ENCODE data around the gene ZNF462. TPM values are rescaled to one million over a fixed set of nuclear protein-coding genes. Genes with fewer than 3 reads are reported as not detected.

The ZNF462 gene
- total and polyA plus RNA-seq, 4 donors: 1.3 to 24.0 (median 9.2) TPM

GRCh38 chr9:106921341-106921899 is 58.5 kb downstream of the ZNF462 start:
- DNase-seq: no peak
- Histone ChIP-seq H3K36me3 (ENCODE audit: control insufficient read depth in 1 of 2, insufficient read depth in 2 of 2, low read length in 1 of 2) (peaks cover 0 to 4% of the 10 kb centered on the region in 2 donors), H3K9me3 (ENCODE audit: control insufficient read depth, low read length) (no peaks in the 10 kb centered on the region), H3K27ac (ENCODE audit: low read depth in 1 of 2, low read length in 2 of 2) (peak overlapping the region in 1 of 2 donors; percentile 14), H3K4me3 (ENCODE audit: low read length in 2 of 2) (no peak overlapping the region), H3K4me1 (ENCODE audit: control insufficient read depth in 1 of 2, insufficient read depth in 2 of 2, low read length in 2 of 2) (peaks cover 0 to 6% of the 10 kb centered on the region in 2 donors), H3K27me3 (ENCODE audit: control insufficient read depth in 1 of 2, insufficient read depth in 2 of 2, low read length in 1 of 2) (no peaks in the 10 kb centered on the region)
- WGBS, 2 donors: 39 to 45% methylated on average over 3 of the region's 3 CpGs
- peak; percentile 72 for ATAC-seq (ENCODE audit: low FRiP score)
- intact Hi-C loops (cut with DNase I): no loop called here

- intact Hi-C loops (cut with DNase I): no loop called here
- peaks cover 0 to 6% of the 10 kb centered on the region in 2 donors for H3K4me1 ChIP-seq (ENCODE audit: control insufficient read depth in 1 of 2, insufficient read depth in 2 of 2, low read length in 2 of 2)
- no peak overlapping the region for H3K4me3 ChIP-seq (ENCODE audit: low read length in 2 of 2)
- H3K27me3 ChIP-seq (ENCODE audit: control insufficient read depth in 1 of 2, insufficient read depth in 2 of 2, low read length in 1 of 2): no peaks in the 10 kb centered on the region
- no peak for ATAC-seq (ENCODE audit: low FRiP score)
- H3K9me3 ChIP-seq (ENCODE audit: control insufficient read depth, low read length): no peaks in the 10 kb centered on the region
- WGBS, 2 donors: 56 to 80% methylated on average over 1 of the region's 1 CpG
- H3K27ac ChIP-seq (ENCODE audit: low read depth in 1 of 2, low read length in 2 of 2): no peak overlapping the region
- peaks cover 0 to 4% of the 10 kb centered on the region in 2 donors for H3K36me3 ChIP-seq (ENCODE audit: control insufficient read depth in 1 of 2, insufficient read depth in 2 of 2, low read length in 1 of 2)
- no peak for DNase-seq
Measured at GRCh38 chr9:106922026-106922425, 59.1 kb downstream of the ZNF462 start.

GRCh38 chr9:106925392-106925791 is 62.4 kb downstream of the ZNF462 start:
- Histone ChIP-seq H3K27ac (ENCODE audit: low read depth in 1 of 2, low read length in 2 of 2) (no peak overlapping the region), H3K4me1 (ENCODE audit: control insufficient read depth in 1 of 2, insufficient read depth in 2 of 2, low read length in 2 of 2) (peaks cover 0 to 6% of the 10 kb centered on the region in 2 donors), H3K9me3 (ENCODE audit: control insufficient read depth, low read length) (no peaks in the 10 kb centered on the region), H3K36me3 (ENCODE audit: control insufficient read depth in 1 of 2, insufficient read depth in 2 of 2, low read length in 1 of 2) (peaks cover 0 to 4% of the 10 kb centered on the region in 2 donors), H3K27me3 (ENCODE audit: control insufficient read depth in 1 of 2, insufficient read depth in 2 of 2, low read length in 1 of 2) (no peaks in the 10 kb centered on the region), H3K4me3 (ENCODE audit: low read length in 2 of 2) (no peak overlapping the region)
- intact Hi-C loops (cut with DNase I): no loop called here
- DNase-seq (no peak), ATAC-seq (ENCODE audit: low FRiP score) (no peak)
- WGBS, 2 donors: 97 to 98% methylated on average over 7 of the region's 7 CpGs

- Histone ChIP-seq H3K27ac (ENCODE audit: low read depth in 1 of 2, low read length in 2 of 2) (no peak overlapping the region), H3K9me3 (ENCODE audit: control insufficient read depth, low read length) (no peaks in the 10 kb centered on the region), H3K36me3 (ENCODE audit: control insufficient read depth in 1 of 2, insufficient read depth in 2 of 2, low read length in 1 of 2) (peaks cover 0 to 4% of the 10 kb centered on the region in 2 donors), H3K4me1 (ENCODE audit: control insufficient read depth in 1 of 2, insufficient read depth in 2 of 2, low read length in 2 of 2) (no peaks in the 10 kb centered on the region), H3K4me3 (ENCODE audit: low read length in 2 of 2) (no peak overlapping the region), H3K27me3 (ENCODE audit: control insufficient read depth in 1 of 2, insufficient read depth in 2 of 2, low read length in 1 of 2) (no peaks in the 10 kb centered on the region)
- intact Hi-C loops (cut with DNase I): no loop called here
- WGBS, 2 donors: 90 to 94% methylated on average over 5 of the region's 5 CpGs
- DNase-seq (no peak), ATAC-seq (ENCODE audit: low FRiP score) (no peak)
Measured at GRCh38 chr9:106927916-106928315, 65.0 kb downstream of the ZNF462 start.

GRCh38 chr9:106928350-106928749 is 65.4 kb downstream of the ZNF462 start:
- Histone ChIP-seq H3K36me3 (ENCODE audit: control insufficient read depth in 1 of 2, insufficient read depth in 2 of 2, low read length in 1 of 2) (peaks cover 0 to 4% of the 10 kb centered on the region in 2 donors), H3K4me3 (ENCODE audit: low read length in 2 of 2) (no peak overlapping the region), H3K9me3 (ENCODE audit: control insufficient read depth, low read length) (no peaks in the 10 kb centered on the region), H3K4me1 (ENCODE audit: control insufficient read depth in 1 of 2, insufficient read depth in 2 of 2, low read length in 2 of 2) (no peaks in the 10 kb centered on the region), H3K27ac (ENCODE audit: low read depth in 1 of 2, low read length in 2 of 2) (no peak overlapping the region), H3K27me3 (ENCODE audit: control insufficient read depth in 1 of 2, insufficient read depth in 2 of 2, low read length in 1 of 2) (no peaks in the 10 kb centered on the region)
- intact Hi-C loops (cut with DNase I): no loop called here
- WGBS, 2 donors: 97 to 98% methylated on average over 18 of the region's 18 CpGs
- DNase-seq: no peak
- ATAC-seq (ENCODE audit: low FRiP score): no peak

GRCh38 chr9:106929471-106930177 is 66.7 kb downstream of the ZNF462 start:
- H3K9me3 ChIP-seq (ENCODE audit: control insufficient read depth, low read length): no peaks in the 10 kb centered on the region
- intact Hi-C loops (cut with DNase I): no loop called here
- H3K4me1 ChIP-seq (ENCODE audit: control insufficient read depth in 1 of 2, insufficient read depth in 2 of 2, low read length in 2 of 2): no peaks in the 10 kb centered on the region
- no peaks in the 10 kb centered on the region for H3K27me3 ChIP-seq (ENCODE audit: control insufficient read depth in 1 of 2, insufficient read depth in 2 of 2, low read length in 1 of 2)
- 20 to 30% methylated on average over 11 of the region's 11 CpGs for WGBS, 2 donors
- ATAC-seq (ENCODE audit: low FRiP score) (peak; percentile 43), DNase-seq (no peak)
- H3K27ac ChIP-seq (ENCODE audit: low read depth in 1 of 2, low read length in 2 of 2): no peak overlapping the region
- no peak overlapping the region for H3K4me3 ChIP-seq (ENCODE audit: low read length in 2 of 2)
- peaks cover 0 to 4% of the 10 kb centered on the region in 2 donors for H3K36me3 ChIP-seq (ENCODE audit: control insufficient read depth in 1 of 2, insufficient read depth in 2 of 2, low read length in 1 of 2)

- intact Hi-C loops (cut with DNase I): no loop called here
- no peak for ATAC-seq (ENCODE audit: low FRiP score)
Measured at GRCh38 chr9:106930477-106930876, 67.5 kb downstream of the ZNF462 start.

GRCh38 chr9:106931466-106931865 is 68.5 kb downstream of the ZNF462 start:
- Histone ChIP-seq H3K4me1 (ENCODE audit: control insufficient read depth in 1 of 2, insufficient read depth in 2 of 2, low read length in 2 of 2) (no peaks in the 10 kb centered on the region), H3K9me3 (ENCODE audit: control insufficient read depth, low read length) (no peaks in the 10 kb centered on the region)

More at GRCh38 chr9:106930477-106930876, 67.5 kb downstream of the ZNF462 start:
- Histone ChIP-seq H3K36me3 (ENCODE audit: control insufficient read depth in 1 of 2, insufficient read depth in 2 of 2, low read length in 1 of 2) (peaks cover 0 to 2% of the 10 kb centered on the region in 2 donors), H3K4me1 (ENCODE audit: control insufficient read depth in 1 of 2, insufficient read depth in 2 of 2, low read length in 2 of 2) (no peaks in the 10 kb centered on the region), H3K27me3 (ENCODE audit: control insufficient read depth in 1 of 2, insufficient read depth in 2 of 2, low read length in 1 of 2) (no peaks in the 10 kb centered on the region), H3K9me3 (ENCODE audit: control insufficient read depth, low read length) (no peaks in the 10 kb centered on the region), H3K4me3 (ENCODE audit: low read length in 2 of 2) (no peak overlapping the region), H3K27ac (ENCODE audit: low read depth in 1 of 2, low read length in 2 of 2) (no peak overlapping the region)
- 87 to 91% methylated on average over 8 of the region's 8 CpGs for WGBS, 2 donors
- no peak for DNase-seq

GRCh38 chr9:106932178-106932577 is 69.2 kb downstream of the ZNF462 start:
- Histone ChIP-seq H3K27me3 (ENCODE audit: control insufficient read depth in 1 of 2, insufficient read depth in 2 of 2, low read length in 1 of 2) (no peaks in the 10 kb centered on the region), H3K4me1 (ENCODE audit: control insufficient read depth in 1 of 2, insufficient read depth in 2 of 2, low read length in 2 of 2) (no peaks in the 10 kb centered on the region), H3K9me3 (ENCODE audit: control insufficient read depth, low read length) (no peaks in the 10 kb centered on the region), H3K27ac (ENCODE audit: low read depth in 1 of 2, low read length in 2 of 2) (no peak overlapping the region), H3K36me3 (ENCODE audit: control insufficient read depth in 1 of 2, insufficient read depth in 2 of 2, low read length in 1 of 2) (peaks cover 0 to 5% of the 10 kb centered on the region in 2 donors), H3K4me3 (ENCODE audit: low read length in 2 of 2) (no peak overlapping the region)
- ATAC-seq (ENCODE audit: low FRiP score) (no peak), DNase-seq (no peak)
- intact Hi-C loops (cut with DNase I): no loop called here
- WGBS, 2 donors: 94 to 95% methylated on average over 10 of the region's 10 CpGs

More at GRCh38 chr9:106931466-106931865, 68.5 kb downstream of the ZNF462 start:
- WGBS, 2 donors: 86 to 93% methylated on average over 4 of the region's 4 CpGs
- ATAC-seq (ENCODE audit: low FRiP score) (no peak), DNase-seq (no peak)
- intact Hi-C loops (cut with DNase I): no loop called here
- H3K36me3 ChIP-seq (ENCODE audit: control insufficient read depth in 1 of 2, insufficient read depth in 2 of 2, low read length in 1 of 2): peaks cover 0 to 2% of the 10 kb centered on the region in 2 donors
- no peak overlapping the region for H3K27ac ChIP-seq (ENCODE audit: low read depth in 1 of 2, low read length in 2 of 2)
- H3K4me3 ChIP-seq (ENCODE audit: low read length in 2 of 2): no peak overlapping the region
- H3K27me3 ChIP-seq (ENCODE audit: control insufficient read depth in 1 of 2, insufficient read depth in 2 of 2, low read length in 1 of 2): no peaks in the 10 kb centered on the region
